Measurements from ENCODE around the gene KRTAP3-1. TPM values are rescaled to one million over a fixed set of nuclear protein-coding genes. Genes with fewer than 3 reads are reported as not detected.

KRTAP3-1 gene
- total RNA-seq, 4 donors from 2014 or later, result 5.6 to 95.2 (median 15.5) TPM; not detected in 1

DNA sequence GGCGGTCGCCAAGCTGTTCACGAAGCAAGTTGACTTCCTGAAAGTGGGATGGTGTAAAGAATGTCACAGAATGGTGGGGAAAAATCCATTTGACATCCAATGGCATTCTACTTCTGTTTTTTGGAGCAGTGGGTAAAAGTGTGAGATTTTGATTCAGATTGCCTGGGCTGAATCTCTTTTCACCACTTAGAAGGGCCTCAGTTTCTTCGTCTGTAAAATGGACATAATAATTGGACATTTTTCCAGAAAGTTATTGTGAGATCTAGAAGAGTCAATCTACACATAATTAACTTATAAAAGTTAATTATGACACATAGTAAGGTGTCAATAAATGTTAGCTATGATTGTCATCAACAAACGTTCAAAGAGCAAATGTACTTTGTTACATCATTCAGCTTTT is 27.8 kb downstream of the KRTAP3-1 start:
- WGBS, result 65% methylated on average over 5 of the region's 5 CpGs
- TF ChIP-seq POLR2A (IDR thresholded peaks at IDR 0.05), result no peak
- TF ChIP-seq, protein P1, sequence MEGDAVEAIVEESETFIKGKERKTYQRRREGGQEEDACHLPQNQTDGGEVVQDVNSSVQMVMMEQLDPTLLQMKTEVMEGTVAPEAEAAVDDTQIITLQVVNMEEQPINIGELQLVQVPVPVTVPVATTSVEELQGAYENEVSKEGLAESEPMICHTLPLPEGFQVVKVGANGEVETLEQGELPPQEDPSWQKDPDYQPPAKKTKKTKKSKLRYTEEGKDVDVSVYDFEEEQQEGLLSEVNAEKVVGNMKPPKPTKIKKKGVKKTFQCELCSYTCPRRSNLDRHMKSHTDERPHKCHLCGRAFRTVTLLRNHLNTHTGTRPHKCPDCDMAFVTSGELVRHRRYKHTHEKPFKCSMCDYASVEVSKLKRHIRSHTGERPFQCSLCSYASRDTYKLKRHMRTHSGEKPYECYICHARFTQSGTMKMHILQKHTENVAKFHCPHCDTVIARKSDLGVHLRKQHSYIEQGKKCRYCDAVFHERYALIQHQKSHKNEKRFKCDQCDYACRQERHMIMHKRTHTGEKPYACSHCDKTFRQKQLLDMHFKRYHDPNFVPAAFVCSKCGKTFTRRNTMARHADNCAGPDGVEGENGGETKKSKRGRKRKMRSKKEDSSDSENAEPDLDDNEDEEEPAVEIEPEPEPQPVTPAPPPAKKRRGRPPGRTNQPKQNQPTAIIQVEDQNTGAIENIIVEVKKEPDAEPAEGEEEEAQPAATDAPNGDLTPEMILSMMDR (IDR thresholded peaks at IDR 0.05), result no peak
- no peak for TF ChIP-seq POLR2AphosphoS5 (IDR thresholded peaks at IDR 0.05)
- TF ChIP-seq EP300 (IDR thresholded peaks at IDR 0.05), result no peak
- H3K9me3 ChIP-seq, result no peaks in the 10 kb centered on the region
- no peak overlapping the region for H3K27ac ChIP-seq
- no peaks in the 10 kb centered on the region for H3K4me1 ChIP-seq
- DNase-seq (ENCODE audit: low spot score in 2 of 2), result no peak
- no peaks in the 10 kb centered on the region for H3K27me3 ChIP-seq
- no peaks in the 10 kb centered on the region for H3K36me3 ChIP-seq
- H3K4me3 ChIP-seq, result no peak overlapping the region

DNA sequence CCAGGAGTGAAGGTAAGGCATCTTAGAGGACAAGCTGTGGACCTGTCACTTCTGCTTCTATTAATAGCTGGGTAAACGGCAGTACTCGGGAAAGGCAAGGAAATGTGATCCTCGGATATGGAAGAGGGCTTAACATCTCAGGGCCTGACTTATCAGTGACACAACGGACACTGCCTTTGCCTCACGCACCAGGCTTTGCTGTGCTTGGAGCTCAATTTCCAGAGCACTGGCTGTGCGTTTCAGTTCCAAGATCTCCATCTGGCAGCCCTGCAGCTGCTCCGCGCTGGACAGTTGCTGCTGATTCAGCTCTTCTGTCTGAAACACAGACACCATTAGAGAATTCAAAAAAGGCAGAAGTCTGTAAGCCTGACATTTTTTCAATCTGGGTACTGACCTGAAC is 28.3 kb downstream of the KRTAP3-1 start:
- no peak for DNase-seq (ENCODE audit: low spot score in 2 of 2)
- Histone ChIP-seq H3K27ac (no peak overlapping the region), H3K36me3 (no peaks in the 10 kb centered on the region), H3K4me1 (no peaks in the 10 kb centered on the region), H3K9me3 (no peaks in the 10 kb centered on the region), H3K27me3 (no peaks in the 10 kb centered on the region), H3K4me3 (no peak overlapping the region)
- WGBS, result 28% methylated on average over 8 of the region's 8 CpGs
- TF ChIP-seq POLR2AphosphoS5 (IDR thresholded peaks at IDR 0.05) (no peak), POLR2A (IDR thresholded peaks at IDR 0.05) (no peak), EP300 (IDR thresholded peaks at IDR 0.05) (no peak)
- TF ChIP-seq, protein P1 (IDR thresholded peaks at IDR 0.05), result no peak

DNA sequence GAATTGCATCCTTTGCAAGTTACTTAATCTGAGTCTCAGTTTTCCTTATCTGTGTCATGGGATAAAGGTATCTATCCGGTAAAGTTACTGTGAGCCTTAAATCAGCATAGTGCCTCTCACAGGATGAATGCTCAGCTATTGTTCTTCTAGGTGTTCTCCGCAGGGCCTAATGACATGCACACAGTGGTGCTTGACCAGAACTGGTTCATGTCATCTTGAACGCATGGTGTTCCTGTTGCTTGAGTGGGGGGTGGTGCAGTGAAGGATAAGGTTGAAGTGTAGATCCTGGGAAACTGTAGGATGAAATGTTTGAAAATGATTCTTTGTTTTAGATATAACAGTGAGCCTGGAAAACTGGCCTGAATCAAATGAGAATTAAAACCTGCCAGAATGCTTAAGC is 28.8 kb downstream of the KRTAP3-1 start:
- no peaks in the 10 kb centered on the region for H3K9me3 ChIP-seq
- no peaks in the 10 kb centered on the region for H3K27me3 ChIP-seq
- 87% methylated on average over 3 of the region's 3 CpGs for WGBS
- TF ChIP-seq POLR2AphosphoS5 (IDR thresholded peaks at IDR 0.05) (no peak), POLR2A (IDR thresholded peaks at IDR 0.05) (no peak), EP300 (IDR thresholded peaks at IDR 0.05) (no peak)
- TF ChIP-seq, protein P1 (IDR thresholded peaks at IDR 0.05), result no peak
- H3K36me3 ChIP-seq, result no peaks in the 10 kb centered on the region
- H3K4me3 ChIP-seq, result no peak overlapping the region
- no peak for DNase-seq (ENCODE audit: low spot score in 2 of 2)
- H3K4me1 ChIP-seq, result no peaks in the 10 kb centered on the region
- no peak overlapping the region for H3K27ac ChIP-seq

DNA sequence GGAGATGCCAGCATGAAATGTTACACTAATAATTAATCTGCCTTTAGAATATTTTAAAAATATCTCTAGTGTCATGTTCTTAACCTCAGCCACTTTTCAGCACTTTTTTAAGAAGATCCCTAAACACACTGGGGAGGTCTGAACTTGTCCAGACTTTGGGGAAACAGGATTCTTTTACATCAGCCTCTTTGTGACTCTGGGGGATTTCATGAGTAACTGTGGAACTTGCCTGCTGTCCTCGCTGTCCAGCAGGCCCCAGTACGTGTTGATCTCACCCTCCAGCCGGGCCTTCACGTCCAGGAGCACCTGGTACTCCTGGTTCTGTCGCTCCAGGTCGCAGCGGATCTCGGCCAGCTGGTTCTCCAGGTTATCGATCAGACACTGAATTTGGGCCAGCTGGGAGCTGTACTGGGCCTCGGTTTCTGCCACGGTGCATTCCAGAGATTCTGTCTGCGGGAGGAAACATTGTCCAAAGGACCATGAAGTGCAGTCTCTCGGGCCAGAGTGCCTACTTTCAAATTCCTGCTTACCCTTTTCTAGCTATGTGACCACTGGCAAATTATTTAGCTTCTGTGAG is 30.3 kb downstream of the KRTAP3-1 start:
- WGBS, result 75% methylated on average over 13 of the region's 13 CpGs
- no peaks in the 10 kb centered on the region for H3K27me3 ChIP-seq
- TF ChIP-seq POLR2A (IDR thresholded peaks at IDR 0.05) (no peak), POLR2AphosphoS5 (IDR thresholded peaks at IDR 0.05) (no peak), EP300 (IDR thresholded peaks at IDR 0.05) (no peak)
- TF ChIP-seq, protein P1 (IDR thresholded peaks at IDR 0.05), result no peak
- no peak for DNase-seq (ENCODE audit: low spot score in 2 of 2)
- H3K36me3 ChIP-seq, result no peaks in the 10 kb centered on the region
- H3K4me1 ChIP-seq, result no peaks in the 10 kb centered on the region
- H3K4me3 ChIP-seq, result no peak overlapping the region
- no peaks in the 10 kb centered on the region for H3K9me3 ChIP-seq
- H3K27ac ChIP-seq, result no peak overlapping the region

DNA sequence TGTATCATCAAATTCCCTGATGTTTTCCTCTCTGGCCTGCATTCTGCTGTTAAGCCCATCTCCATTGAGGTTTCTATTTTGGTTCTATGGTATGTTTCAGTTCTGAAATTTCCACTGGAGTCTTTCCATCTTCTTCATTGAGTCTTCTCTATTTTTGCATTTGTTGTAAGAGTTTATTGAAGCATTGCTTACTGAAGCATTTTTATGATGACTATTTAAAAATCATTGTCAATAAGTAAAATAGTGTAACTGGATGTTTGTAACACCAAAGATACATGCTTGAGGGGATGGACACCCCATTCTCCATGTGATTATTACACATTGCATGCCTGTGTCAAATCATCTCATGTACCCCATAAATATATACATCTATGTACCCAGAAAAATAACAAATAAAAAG is 33.4 kb downstream of the KRTAP3-1 start:
- no peak for TF ChIP-seq POLR2AphosphoS5 (IDR thresholded peaks at IDR 0.05)
- no peak for TF ChIP-seq POLR2A (IDR thresholded peaks at IDR 0.05)
- TF ChIP-seq, protein P1 (IDR thresholded peaks at IDR 0.05), result no peak
- Histone ChIP-seq H3K27ac (no peak overlapping the region), H3K36me3 (no peaks in the 10 kb centered on the region), H3K27me3 (no peaks in the 10 kb centered on the region), H3K9me3 (no peaks in the 10 kb centered on the region), H3K4me3 (no peak overlapping the region), H3K4me1 (no peaks in the 10 kb centered on the region)
- no peak for DNase-seq (ENCODE audit: low spot score in 2 of 2)

Measured in suprapubic skin (tissue), 4 donors.